SK-N-SH (cell line): ENCODE results near the gene CREB3L1. TPM values are rescaled to one million over a fixed set of nuclear protein-coding genes. Genes with fewer than 3 reads are reported as not detected.

ENCODE experiments used
- CTCF ChIA-PET: fragments of 300-600, 350-600 bp; formaldehyde crosslinking; extraction: SDS; loops from one replicate; lab custom pipeline; 2021; lab: Yijun Ruan, JAX
- POLR2A ChIA-PET: fragments of 350-600 bp; sonication (Branson Sonifier 250); formaldehyde crosslinking; extraction: SDS; loops from one replicate; lab custom pipeline; 2020; ENCODE audit warnings: antibody characterized with exemption, inconsistent platforms; lab: Yijun Ruan, JAX
- DNase-seq: peaks from one replicate; pipeline ENCODE4 v3.0.0; 2012
- H2AFZ ChIP-seq: fragments of 200-600 bp; sonication (generic); 2 replicates; pipeline ENCODE4 v1.8.1; 2016; ENCODE audit warnings: antibody characterized with exemption, mild to moderate bottlenecking, low read depth
- H3F3A ChIP-seq: fragments of 200-600 bp; sonication (generic); replicated peaks from 2 replicates; pipeline ENCODE3; 2016; ENCODE audit warnings: antibody characterized with exemption, mild to moderate bottlenecking; ENCODE audit not compliant: insufficient read depth
- H3K27ac ChIP-seq, 2 experiments: fragments of 200-500 bp in 1 of 2; fragments of 200-600 bp in 1 of 2; sonication (Bioruptor generic) in 1 of 2; sonication (generic), shearing (Covaris generic) in 1 of 2; 2 replicates each; pipeline versions ENCODE4 v1.5.1 to v1.6.1; 2014 to 2016; ENCODE audit warnings: low read depth in 2 of 2, inconsistent platforms in 1 of 2, low read length in 1 of 2, mild to moderate bottlenecking in 1 of 2, mixed read lengths in 1 of 2
- H3K27me3 ChIP-seq: fragments of 200-600 bp; sonication (generic), shearing (Covaris generic); 2 replicates; pipeline ENCODE4 v1.6.1; 2016; ENCODE audit warnings: mixed run types; ENCODE audit not compliant: insufficient read depth
- H3K36me3 ChIP-seq, 2 experiments: fragments of 200-500 bp in 1 of 2; fragments of 200-600 bp in 1 of 2; sonication (Bioruptor generic) in 1 of 2; sonication (generic) in 1 of 2; replicated peaks in 1 of 2; 2 replicates each; pipeline versions ENCODE3 to v1.5.1; 2014 to 2016; ENCODE audit warnings: low read length in 1 of 2, mild to moderate bottlenecking in 1 of 2; ENCODE audit not compliant: insufficient read depth in 2 of 2, control insufficient read depth in 1 of 2
- H3K4me1 ChIP-seq, 2 experiments: fragments of 200-500 bp in 1 of 2; fragments of 200-600 bp in 1 of 2; sonication (Bioruptor generic) in 1 of 2; sonication (generic), shearing (Covaris generic) in 1 of 2; 2 replicates each; pipeline versions ENCODE4 v1.5.1 to v1.6.1; 2014 to 2016; ENCODE audit warnings: low read depth in 1 of 2, low read length in 1 of 2, mixed run types in 1 of 2; ENCODE audit not compliant: insufficient read depth in 2 of 2, control insufficient read depth in 1 of 2
- H3K4me2 ChIP-seq: fragments of 200-600 bp; sonication (generic), shearing (Covaris generic); 2 replicates; pipeline ENCODE4 v1.6.1; 2017; ENCODE audit warnings: mixed run types
- H3K4me3 ChIP-seq, 2 experiments: fragments of 200-500 bp in 1 of 2; fragments of 200-600 bp in 1 of 2; sonication (Bioruptor generic) in 1 of 2; sonication (generic), shearing (Covaris generic) in 1 of 2; 2 replicates each; pipeline versions ENCODE4 v1.5.1 to v1.8.1; 2014 to 2016; ENCODE audit warnings: low read depth in 2 of 2, inconsistent platforms in 1 of 2, low read length in 1 of 2, mild to moderate bottlenecking in 1 of 2, mixed read lengths in 1 of 2, moderate library complexity in 1 of 2
- H3K79me2 ChIP-seq: fragments of 200-600 bp; sonication (generic); 2 replicates; pipeline ENCODE4 v1.8.1; 2017; ENCODE audit warnings: mild to moderate bottlenecking; ENCODE audit not compliant: insufficient read depth
- H3K9ac ChIP-seq: fragments of 200-600 bp; sonication (generic); 2 replicates; pipeline ENCODE4 v1.6.1; 2017; ENCODE audit warnings: mixed run types
- H3K9me2 ChIP-seq: fragments of 200-600 bp; sonication (generic); 2 replicates; pipeline ENCODE4 v1.6.1; 2017; ENCODE audit warnings: mixed run types
- H3K9me3 ChIP-seq: fragments of 200-600 bp; sonication (generic); 2 replicates; pipeline ENCODE4 v1.6.1; 2017; ENCODE audit warnings: mixed run types, mild to moderate bottlenecking, moderate library complexity
- H4K20me1 ChIP-seq: fragments of 200-600 bp; sonication (generic); 2 replicates; pipeline ENCODE4 v1.6.1; 2017; ENCODE audit warnings: mild to moderate bottlenecking, mixed run types; ENCODE audit not compliant: insufficient read depth
- CTCF ChIP-seq: fragments of 200-600 bp; sonication (generic); IDR thresholded peaks from 2 replicates; pipeline ENCODE4 v1.6.1; 2017; ENCODE audit warnings: antibody characterized with exemption, mild to moderate bottlenecking, moderate library complexity
- FOSL2 ChIP-seq: IDR thresholded peaks from 2 replicates; pipeline ENCODE4 v1.4.0; 2012; ENCODE audit warnings: low read depth, mild to moderate bottlenecking, moderate library complexity, borderline replicate concordance
- GABPA ChIP-seq: IDR thresholded peaks from 2 replicates; pipeline ENCODE4 v1.4.0; 2012; ENCODE audit warnings: low read depth, mild to moderate bottlenecking
- GATA2 ChIP-seq: sonication (generic); formaldehyde crosslinking; IDR thresholded peaks from 2 replicates; pipeline ENCODE4 v1.5.0; 2020; ENCODE audit warnings: mild to moderate bottlenecking, missing genetic modification reagents
- IRF3 ChIP-seq: fragments of 150-350 bp; IDR thresholded peaks from 2 replicates; pipeline ENCODE4 v1.6.1; 2016; ENCODE audit warnings: mild to moderate bottlenecking, low read depth, low read length
- JUND ChIP-seq: IDR thresholded peaks from 2 replicates; pipeline ENCODE4 v1.4.0; 2012
- MAX ChIP-seq: IDR thresholded peaks from 2 replicates; pipeline ENCODE4 v1.4.0; 2012; ENCODE audit warnings: low read depth
- MEF2A ChIP-seq: IDR thresholded peaks from 2 replicates; pipeline ENCODE4 v1.4.0; 2012; ENCODE audit warnings: low read depth, borderline replicate concordance
- MXI1 ChIP-seq: IDR thresholded peaks from 2 replicates; pipeline ENCODE4 v1.6.1; 2012; ENCODE audit warnings: mild to moderate bottlenecking, low read depth, low read length, improper control_type of control experiment
- POLR2AphosphoS5 ChIP-seq: IDR thresholded peaks from 2 replicates; pipeline ENCODE4 v1.6.1; 2012; ENCODE audit warnings: low read depth, low read length
- RAD21 ChIP-seq: IDR thresholded peaks from 2 replicates; pipeline ENCODE4 v1.6.1; 2012; ENCODE audit warnings: mild to moderate bottlenecking, low read length
- RCOR1 ChIP-seq: fragments of 150-350 bp; IDR thresholded peaks from 2 replicates; pipeline ENCODE4 v1.6.1; 2017; ENCODE audit warnings: antibody characterized with exemption, low read length
- RFX5 ChIP-seq: IDR thresholded peaks from 2 replicates; pipeline ENCODE4 v1.6.1; 2012; ENCODE audit warnings: mild to moderate bottlenecking, improper control_type of control experiment, low read length
- RXRA ChIP-seq: IDR thresholded peaks from 2 replicates; pipeline ENCODE4 v1.4.0; 2012; ENCODE audit warnings: low read depth, mild to moderate bottlenecking, borderline replicate concordance
- SIN3A ChIP-seq: IDR thresholded peaks from 2 replicates; pipeline ENCODE4 v1.6.1; 2012; ENCODE audit warnings: low read depth, mild to moderate bottlenecking, low read length, moderate library complexity, borderline replicate concordance
- SMC3 ChIP-seq: IDR thresholded peaks from 2 replicates; pipeline ENCODE4 v1.6.1; 2012; ENCODE audit warnings: low read depth, low read length, improper control_type of control experiment
- TAF1 ChIP-seq: IDR thresholded peaks from 2 replicates; pipeline ENCODE4 v1.6.1; 2012; ENCODE audit warnings: low read depth, mild to moderate bottlenecking, low read length, moderate library complexity, borderline replicate concordance
- WGBS: methylation state at CpG from one replicate; pipeline ENCODE4 v1.1.6; 2017; ENCODE audit warnings: low lambda C conversion rate; 5-methylcytosine and 5-hydroxymethylcytosine counted together
- polyA plus RNA-seq, 3 experiments: library from polyadenylated mRNA; depleted of rRNA; stranded (reverse); fragments of >200 nt; gene quantifications; 2 replicates each; pipeline ENCODE4 v1.2.3, GENCODE V29; 2012

Gene CREB3L1
- polyA plus RNA-seq, 1 of the 3 experiments (the other 2 are of a cell fraction): 14.0 TPM

- Histone ChIP-seq H3K36me3 (no peaks in the 10 kb centered on the region), H3K9me2 (no peaks in the 10 kb centered on the region), H3K4me3 (peak overlapping the region; percentile 53 to 71), H3K4me2 (peak overlapping the region; percentile 88), H3F3A (peaks cover 27% of the 10 kb centered on the region), H3K27me3 (no peaks in the 10 kb centered on the region), H3K79me2 (no peaks in the 10 kb centered on the region; the same call in 1 of the 2 replicates), H4K20me1 (no peaks in the 10 kb centered on the region), H2AFZ (peak overlapping the region; percentile 71), H3K9ac (peak overlapping the region; percentile 62; the same call in 1 of the 2 replicates), H3K4me1 (peaks cover 22 to 38% of the 10 kb centered on the region in 2 experiments), H3K27ac (peak overlapping the region in 1 of 2 experiments; percentile 81; a peak in 3 of 4 replicates), H3K9me3 (no peaks in the 10 kb centered on the region)
- CTCF ChIA-PET: interaction anchor here (0.6 to 13.2 kb wide), 68 partner anchors 8 to 671 kb away, joined by 3 to 459 read pairs (median 4); partner anchors contain the start of genes CREB3L1, DGKZ, MDK and PEX16
- POLR2A ChIA-PET: interaction anchor here (0.6 to 1.6 kb wide), 6 partner anchors 63 to 117 kb away, joined by 3 to 7 read pairs (median 4); no protein-coding TSS in a partner anchor
- DNase-seq: peak; percentile 94
- TF ChIP-seq CTCF: peak; percentile 91
- peak; percentile 92 for TF ChIP-seq RAD21
- peak; percentile 91 for TF ChIP-seq SMC3
- no peak for TF ChIP-seq GABPA
- peak; percentile 55; the same call in 1 of the 2 replicates for TF ChIP-seq MAX
- no peak for TF ChIP-seq MEF2A
- TF ChIP-seq SIN3A: peak; percentile 57; the same call in 1 of the 2 replicates
- no peak for TF ChIP-seq RCOR1
- no peak for TF ChIP-seq JUND
- TF ChIP-seq IRF3: no peak
- 0 out of 2 replicates have a peak, but pooled peaks have one; percentile 19 for TF ChIP-seq MXI1
- peak; percentile 40; the same call in 1 of the 2 replicates for TF ChIP-seq RFX5
- 0 out of 2 replicates have a peak, but pooled peaks have one; percentile 15 for TF ChIP-seq TAF1
- no peak for TF ChIP-seq RXRA
- TF ChIP-seq GATA2 (CRISPR knock-in tag): no peak
- no peak for TF ChIP-seq POLR2AphosphoS5
- TF ChIP-seq FOSL2: no peak
- WGBS: 18% methylated on average over 26 of the region's 46 CpGs
Observed at GRCh38 chr11:46238967-46239800, 38.3 kb upstream of the CREB3L1 start.
